ENCODE data around the gene CYB561.

The CYB561 gene, protein sequence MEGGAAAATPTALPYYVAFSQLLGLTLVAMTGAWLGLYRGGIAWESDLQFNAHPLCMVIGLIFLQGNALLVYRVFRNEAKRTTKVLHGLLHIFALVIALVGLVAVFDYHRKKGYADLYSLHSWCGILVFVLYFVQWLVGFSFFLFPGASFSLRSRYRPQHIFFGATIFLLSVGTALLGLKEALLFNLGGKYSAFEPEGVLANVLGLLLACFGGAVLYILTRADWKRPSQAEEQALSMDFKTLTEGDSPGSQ

GRCh38 chr17:63445954-63446752, at the start of gene CYB561:
CYB561 (minus strand) TSS chr17:63446306; CDS start chr17:63437547, 8,759 bp downstream.
- DNase-seq, result peak; percentile 91

DNA sequence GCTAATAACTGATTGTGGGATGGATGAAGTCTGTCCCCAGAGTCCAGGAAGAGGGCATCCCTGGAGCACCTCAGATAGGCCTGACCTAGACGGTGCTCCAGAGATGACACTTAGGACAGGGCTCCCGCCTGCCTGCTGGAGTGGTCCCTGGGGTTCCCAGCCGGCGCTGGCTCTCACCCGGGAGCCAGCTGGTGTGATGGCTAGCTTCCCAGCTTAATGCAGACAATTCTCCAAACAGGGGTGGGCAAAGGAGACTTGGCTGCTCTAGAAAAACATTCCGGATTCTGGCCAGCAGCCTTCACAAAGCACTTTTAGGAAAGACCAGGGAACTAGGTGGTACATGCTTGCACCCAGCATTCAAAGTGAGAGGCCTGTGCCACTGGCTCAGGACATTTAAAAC, 49.4 kb upstream of the CYB561 start:
- DNase-seq, result no peak

GRCh38 chr17:63494300-63494928, 48.3 kb upstream of the CYB561 start:
- no peak for DNase-seq

- no peak for DNase-seq
These were observed 47.3 kb upstream of the CYB561 start for GRCh38 chr17:63493411-63493810.

DNA sequence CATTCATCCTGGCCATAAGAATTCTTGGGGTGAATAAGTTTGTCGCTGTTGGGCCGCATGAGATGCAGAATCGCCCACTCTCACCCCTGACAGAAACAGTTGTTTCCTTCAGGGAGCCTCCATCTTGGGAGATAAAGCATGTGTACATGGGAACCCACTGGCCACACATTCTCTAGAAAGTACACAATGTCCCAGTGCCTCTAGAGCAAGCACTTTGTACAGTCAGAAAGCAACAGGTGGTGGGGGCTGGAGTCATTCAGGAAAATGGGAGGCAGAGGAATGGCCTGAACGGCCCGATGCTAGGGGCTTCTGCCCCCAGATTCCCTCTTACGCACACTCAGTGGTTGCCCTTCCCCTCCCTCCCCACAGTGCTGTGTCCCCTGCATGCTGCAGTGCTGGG, 46.8 kb upstream of the CYB561 start:
- no peak for DNase-seq

GRCh38 chr17:63491977-63492618, 46.0 kb upstream of the CYB561 start:
- no peak for DNase-seq

DNA sequence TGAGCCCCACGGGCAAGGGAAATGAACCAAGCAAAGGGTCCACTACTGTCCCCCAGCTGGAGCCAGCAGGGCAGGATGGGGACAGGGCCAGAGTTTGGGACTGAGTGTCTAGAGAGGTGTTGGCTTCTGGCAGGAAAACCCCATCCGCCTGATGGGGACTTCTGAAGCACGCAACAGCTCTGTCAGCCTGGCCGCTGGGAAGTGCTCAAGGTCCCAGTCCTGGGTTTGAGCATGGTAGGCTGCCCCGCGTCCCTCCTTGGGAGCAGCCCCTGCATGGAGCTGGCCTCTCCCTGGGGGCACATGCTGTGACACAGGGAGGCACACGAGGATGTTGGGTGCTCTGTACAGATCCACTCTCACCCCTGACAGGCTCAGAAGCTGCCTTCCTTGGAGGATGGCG, 45.3 kb upstream of the CYB561 start:
- DNase-seq, result no peak

DNA sequence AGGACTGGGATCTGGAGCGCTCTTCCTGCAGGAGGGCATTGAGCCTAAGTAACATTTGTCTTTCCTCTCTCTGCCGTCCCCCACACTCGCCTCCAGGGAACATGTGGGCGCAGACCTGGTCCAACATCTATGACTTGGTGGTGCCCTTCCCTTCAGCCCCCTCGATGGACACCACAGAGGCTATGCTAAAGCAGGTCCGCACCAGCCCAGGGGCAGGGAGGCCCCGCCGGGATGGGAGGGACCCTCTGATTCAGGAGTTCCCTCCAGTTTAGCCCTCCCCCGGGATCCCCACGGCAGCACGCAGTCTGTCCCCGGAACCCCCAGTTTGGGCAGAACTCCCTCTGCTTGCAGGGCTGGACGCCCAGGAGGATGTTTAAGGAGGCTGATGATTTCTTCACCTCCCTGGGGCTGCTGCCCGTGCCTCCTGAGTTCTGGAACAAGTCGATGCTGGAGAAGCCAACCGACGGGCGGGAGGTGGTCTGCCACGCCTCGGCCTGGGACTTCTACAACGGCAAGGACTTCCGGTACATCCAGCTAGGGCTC, 44.8 kb upstream of the CYB561 start:
- DNase-seq, result no peak

DNA sequence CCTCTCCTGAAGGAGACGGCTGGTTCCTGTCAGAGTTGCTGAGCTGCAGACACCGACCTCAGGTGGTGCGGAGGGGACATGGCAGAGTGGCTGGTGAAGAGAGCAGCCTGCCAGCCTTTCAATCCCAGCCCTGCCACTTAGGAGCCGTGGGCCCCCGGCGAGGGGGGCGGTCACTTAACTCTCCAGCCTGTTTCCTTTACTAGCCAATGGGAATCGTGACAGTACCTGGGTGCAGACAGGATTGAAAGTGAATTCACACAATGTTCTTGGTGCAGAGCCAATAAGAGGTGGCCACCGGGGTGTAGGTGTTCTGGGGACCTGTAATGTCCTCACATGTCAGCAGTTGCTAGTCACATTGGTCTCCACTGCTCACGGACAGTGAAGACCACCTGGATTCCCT, 44.2 kb upstream of the CYB561 start:
- no peak for DNase-seq

DNA sequence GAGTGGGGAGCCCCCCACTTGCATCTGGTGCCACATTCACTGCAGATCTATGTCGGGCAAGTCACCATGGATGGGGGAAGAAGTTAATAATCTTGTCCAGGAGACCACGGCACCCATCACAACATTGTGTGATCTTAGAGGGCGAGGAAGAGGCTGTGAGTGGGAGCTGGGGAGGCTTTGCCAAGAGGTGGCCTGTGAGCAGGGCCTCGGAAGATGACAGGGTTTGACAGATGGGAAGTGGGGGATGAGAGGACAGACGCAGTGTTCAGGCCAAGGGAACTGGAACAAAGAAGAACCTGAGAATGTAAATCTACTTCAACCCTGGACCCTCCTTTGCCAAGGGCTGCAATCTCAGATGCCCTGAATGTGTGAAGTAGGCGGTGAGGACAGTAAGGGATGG, 43.2 kb upstream of the CYB561 start:
- no peak for DNase-seq

- DNase-seq, result no peak
These were observed 42.7 kb upstream of the CYB561 start for GRCh38 chr17:63488851-63489250.

DNA sequence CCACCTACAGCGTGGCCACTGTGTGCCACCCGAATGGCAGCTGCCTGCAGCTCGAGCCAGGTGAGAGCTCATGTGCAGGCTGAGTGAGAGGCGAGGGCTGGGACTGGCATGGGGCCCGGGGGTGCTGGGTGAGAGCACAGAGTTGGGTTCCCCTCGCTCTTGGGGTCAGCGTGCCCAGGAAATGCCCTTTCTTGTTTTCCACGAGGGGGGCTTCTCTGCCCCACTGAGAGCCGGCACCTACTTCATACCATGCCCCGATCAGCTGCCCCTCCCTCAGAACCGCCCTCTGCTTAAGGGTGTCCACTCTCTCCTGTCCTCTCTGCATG, 40.9 kb upstream of the CYB561 start:
- DNase-seq, result no peak

GRCh38 chr17:63486317-63487013, 40.4 kb upstream of the CYB561 start:
- no peak for DNase-seq

GRCh38 chr17:63483655-63484575, 37.8 kb upstream of the CYB561 start:
- DNase-seq, result no peak

GRCh38 chr17:63483038-63483437, 36.9 kb upstream of the CYB561 start:
- no peak for DNase-seq

GRCh38 chr17:63482509-63482908, 36.4 kb upstream of the CYB561 start:
- no peak for DNase-seq

DNA sequence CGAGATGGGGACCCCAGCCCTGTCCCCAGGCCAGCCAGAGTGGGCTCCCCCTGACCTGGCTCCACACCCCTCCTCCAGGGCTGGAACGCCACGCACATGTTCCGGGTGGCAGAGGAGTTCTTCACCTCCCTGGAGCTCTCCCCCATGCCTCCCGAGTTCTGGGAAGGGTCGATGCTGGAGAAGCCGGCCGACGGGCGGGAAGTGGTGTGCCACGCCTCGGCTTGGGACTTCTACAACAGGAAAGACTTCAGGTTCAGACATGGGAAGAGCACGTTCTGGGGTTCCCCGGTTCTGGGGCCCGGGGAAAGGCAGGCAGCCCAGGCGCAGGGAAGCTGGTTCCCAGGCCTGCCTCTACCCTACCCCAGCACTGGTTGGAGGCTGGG, 35.4 kb upstream of the CYB561 start:
- DNase-seq, result no peak

DNA sequence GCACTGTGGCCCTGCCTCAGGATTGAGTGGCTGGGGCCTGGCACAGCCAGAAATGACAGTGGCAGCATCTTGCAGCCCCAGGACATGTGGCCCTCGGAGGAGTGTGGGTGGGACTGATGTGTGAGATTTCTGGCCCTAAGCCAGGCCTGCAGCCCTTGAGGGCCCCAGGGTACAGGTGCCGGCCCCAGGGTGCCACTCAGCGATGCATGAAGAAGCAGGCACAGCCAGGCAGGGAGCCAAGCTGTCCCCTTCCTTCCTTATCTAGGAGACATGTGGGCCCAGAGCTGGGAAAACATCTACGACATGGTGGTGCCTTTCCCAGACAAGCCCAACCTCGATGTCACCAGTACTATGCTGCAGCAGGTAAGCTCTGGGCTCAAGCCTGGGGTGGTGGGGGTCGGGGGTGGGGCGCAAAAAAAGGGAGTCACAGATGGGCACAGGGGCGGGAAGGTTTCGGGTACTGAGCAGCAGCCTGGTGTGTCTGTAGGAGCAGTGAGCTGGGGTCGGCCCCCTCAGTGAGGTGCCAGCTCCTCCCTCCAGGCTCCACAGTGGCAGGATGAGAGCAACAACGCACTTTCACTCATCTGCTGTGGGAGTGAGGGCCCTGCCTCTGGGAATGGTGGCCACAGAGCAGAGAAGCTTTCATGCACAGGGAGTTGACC, 34.9 kb upstream of the CYB561 start:
- no peak for DNase-seq

DNA sequence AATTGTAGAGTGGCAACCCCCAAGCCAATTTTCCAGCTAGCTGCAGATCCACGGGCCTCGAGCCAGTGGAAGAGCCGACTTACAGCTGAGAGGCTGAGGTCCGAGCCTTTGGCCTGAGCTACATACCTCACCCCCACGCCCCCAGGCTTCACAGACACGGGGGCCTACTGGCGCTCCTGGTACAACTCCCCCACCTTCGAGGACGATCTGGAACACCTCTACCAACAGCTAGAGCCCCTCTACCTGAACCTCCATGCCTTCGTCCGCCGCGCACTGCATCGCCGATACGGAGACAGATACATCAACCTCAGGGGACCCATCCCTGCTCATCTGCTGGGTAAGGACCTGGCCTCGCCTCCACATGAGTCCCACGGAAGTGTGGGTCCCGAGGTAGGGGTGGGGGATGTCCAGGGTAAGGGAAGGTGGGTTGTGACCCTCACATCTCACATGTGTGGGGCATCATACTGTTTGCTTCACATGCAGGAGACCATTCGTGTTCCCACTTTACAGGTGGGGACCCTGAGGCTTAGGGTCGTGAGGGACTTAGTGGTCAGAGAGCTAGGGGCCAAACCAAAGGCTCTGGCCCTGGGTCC, 34.2 kb upstream of the CYB561 start:
- no peak for DNase-seq

GRCh38 chr17:63479495-63480184, 33.5 kb upstream of the CYB561 start:
- no peak for DNase-seq
